IMR-90 (cell line): ENCODE measurements around the gene ESYT3. TPM values are rescaled to one million over a fixed set of nuclear protein-coding genes. Genes with fewer than 3 reads are reported as not detected.

Experiments used
- ATAC-seq: fragments of 200-7000 bp; cut with Tn5 transposase; 2 replicates; pipeline ENCODE4 v1.9.1; 2020; ENCODE audit warnings: low read depth, mild to moderate bottlenecking, moderate library complexity
- BruUV-seq: library from RNA; stranded (reverse); fragments of 400-500 nt; replicated peaks from 2 replicates; lab custom pipeline; 2021; lab: Mats Ljungman, UMichigan
- CTCF ChIA-PET: fragments of 300-600 bp; formaldehyde crosslinking; extraction: SDS; loops from one replicate; lab custom pipeline; 2021; ENCODE audit warnings: antibody characterized with exemption; lab: Yijun Ruan, JAX
- POLR2A ChIA-PET: fragments of 300-600 bp; sonication (Branson Sonifier 250); formaldehyde crosslinking; loops from one replicate; lab custom pipeline; 2022; ENCODE audit warnings: antibody characterized with exemption; ENCODE audit not compliant: unreplicated experiment; lab: Charles Lee
- DNase-seq: peaks from one replicate; pipeline ENCODE4 v3.0.0; 2013
- H2AFZ ChIP-seq: replicated peaks from 2 replicates; pipeline ENCODE3; 2013; ENCODE audit warnings: low read length, mild to moderate bottlenecking; ENCODE audit not compliant: poor library complexity
- H2AK5ac ChIP-seq: 2 replicates; pipeline ENCODE4 v1.6.1; 2013; ENCODE audit warnings: low read depth, low read length, inconsistent platforms
- H2AK9ac ChIP-seq: replicated peaks from 2 replicates; pipeline ENCODE3; 2013; ENCODE audit warnings: mild to moderate bottlenecking, low read depth, low read length, moderate library complexity; ENCODE audit not compliant: poor library complexity
- H2BK120ac ChIP-seq: 2 replicates; pipeline ENCODE4 v1.6.1; 2013; ENCODE audit warnings: low read depth, low read length, inconsistent platforms
- H2BK15ac ChIP-seq: 3 replicates; pipeline ENCODE4 v1.6.1; 2013; ENCODE audit warnings: low read depth, low read length, inconsistent platforms
- H2BK20ac ChIP-seq: 2 replicates; pipeline ENCODE4 v1.6.1; 2013; ENCODE audit warnings: low read depth, mild to moderate bottlenecking, inconsistent platforms, low read length, moderate library complexity
- H2BK5ac ChIP-seq: 2 replicates; pipeline ENCODE4 v1.6.1; 2013; ENCODE audit warnings: mild to moderate bottlenecking, low read depth, low read length, inconsistent platforms; ENCODE audit not compliant: poor library complexity, severe bottlenecking
- H3K14ac ChIP-seq: replicated peaks from 2 replicates; pipeline ENCODE4 v1.6.1; 2013; ENCODE audit warnings: low read depth, low read length, inconsistent platforms
- H3K18ac ChIP-seq: 2 replicates; pipeline ENCODE4 v1.6.1; 2013; ENCODE audit warnings: low read depth, low read length, control low read depth
- H3K23ac ChIP-seq: 2 replicates; pipeline ENCODE4 v1.6.1; 2013; ENCODE audit warnings: low read depth, low read length, inconsistent platforms
- H3K27ac ChIP-seq: 2 replicates; pipeline ENCODE4 v1.5.1; 2013; ENCODE audit warnings: mild to moderate bottlenecking, control low read depth, low read length; ENCODE audit not compliant: insufficient read depth
- H3K27me3 ChIP-seq: 2 replicates; pipeline ENCODE4 v1.6.1; 2013; ENCODE audit warnings: low read length; ENCODE audit not compliant: control insufficient read depth, insufficient read depth
- H3K36me3 ChIP-seq: 2 replicates; pipeline ENCODE4 v1.6.1; 2013; ENCODE audit warnings: low read length, mixed read lengths; ENCODE audit not compliant: control insufficient read depth, insufficient read depth
- H3K4ac ChIP-seq: 2 replicates; pipeline ENCODE4 v1.6.1; 2013; ENCODE audit warnings: low read depth, low read length, inconsistent platforms
- H3K4me1 ChIP-seq: 2 replicates; pipeline ENCODE4 v1.6.1; 2013; ENCODE audit warnings: low read length, mixed read lengths; ENCODE audit not compliant: control insufficient read depth, insufficient read depth
- H3K4me2 ChIP-seq: 2 replicates; pipeline ENCODE4 v1.6.1; 2013; ENCODE audit warnings: low read depth, mild to moderate bottlenecking, control low read depth, low read length, moderate library complexity
- H3K4me3 ChIP-seq: 2 replicates; pipeline ENCODE4 v1.5.1; 2013; ENCODE audit warnings: low read depth, mild to moderate bottlenecking, control low read depth, low read length, moderate library complexity; ENCODE audit not compliant: insufficient read depth
- H3K56ac ChIP-seq: 2 replicates; pipeline ENCODE4 v1.6.1; 2013; ENCODE audit warnings: low read length, inconsistent platforms; ENCODE audit not compliant: insufficient read depth; ENCODE audit errors: extremely low read depth
- H3K79me1 ChIP-seq, 2 experiments: 2 replicates each; pipeline ENCODE4 v1.6.1; 2013; ENCODE audit warnings: low read length in 2 of 2, inconsistent platforms in 1 of 2, low read depth in 1 of 2
- H3K9ac ChIP-seq: 2 replicates; pipeline ENCODE4 v1.6.1; 2013; ENCODE audit warnings: low read depth, low read length, control low read depth
- H3K9me1 ChIP-seq: 2 replicates; pipeline ENCODE4 v1.6.1; 2013; ENCODE audit warnings: low read length, inconsistent platforms; ENCODE audit not compliant: insufficient read depth
- H3K9me3 ChIP-seq: 2 replicates; pipeline ENCODE4 v1.6.1; 2013; ENCODE audit warnings: low read length; ENCODE audit not compliant: control insufficient read depth, insufficient read depth
- H4K20me1 ChIP-seq: 2 replicates; pipeline ENCODE4 v1.6.1; 2013; ENCODE audit warnings: low read length, inconsistent platforms; ENCODE audit not compliant: insufficient read depth
- H4K5ac ChIP-seq: 2 replicates; pipeline ENCODE4 v1.6.1; 2013; ENCODE audit warnings: mild to moderate bottlenecking, low read depth, low read length, control low read depth
- H4K8ac ChIP-seq, 2 experiments: 2 replicates each; pipeline ENCODE4 v1.6.1; 2013; ENCODE audit warnings: low read depth in 2 of 2, low read length in 2 of 2, control low read depth in 1 of 2, inconsistent platforms in 1 of 2
- H4K91ac ChIP-seq: 2 replicates; pipeline ENCODE4 v1.6.1; 2013; ENCODE audit warnings: low read depth, low read length, inconsistent platforms; ENCODE audit not compliant: insufficient read depth
- BHLHE40 ChIP-seq: fragments of 150-350 bp; IDR thresholded peaks from 2 replicates; pipeline ENCODE4 v1.6.1; 2016; ENCODE audit warnings: mild to moderate bottlenecking, low read depth, low read length
- CEBPB ChIP-seq: IDR thresholded peaks from 2 replicates; pipeline ENCODE4 v1.6.1; 2012; ENCODE audit warnings: low read depth, low read length, improper control_type of control experiment
- CHD1 ChIP-seq: IDR thresholded peaks from 2 replicates; pipeline ENCODE4 v1.6.1; 2012; ENCODE audit warnings: low read depth, low read length, improper control_type of control experiment
- CTCF ChIP-seq: conservative IDR thresholded peaks from 2 replicates; pipeline ENCODE4 v1.5.1; 2012; ENCODE audit warnings: mild to moderate bottlenecking, low read depth, low read length, improper control_type of control experiment
- ELK1 ChIP-seq: fragments of 150-350 bp; IDR thresholded peaks from 2 replicates; pipeline ENCODE4 v1.6.1; 2016; ENCODE audit warnings: low read depth, mild to moderate bottlenecking, low read length, moderate library complexity, borderline replicate concordance
- FOS ChIP-seq: fragments of 150-350 bp; IDR thresholded peaks from 2 replicates; pipeline ENCODE4 v1.6.1; 2016; ENCODE audit warnings: low read depth, low read length
- MAFK ChIP-seq: IDR thresholded peaks from 2 replicates; pipeline ENCODE4 v1.6.1; 2012; ENCODE audit warnings: low read depth, low read length, improper control_type of control experiment
- MAZ ChIP-seq: IDR thresholded peaks from 2 replicates; pipeline ENCODE4 v1.6.1; 2012; ENCODE audit warnings: low read depth, mild to moderate bottlenecking, low read length, improper control_type of control experiment, moderate library complexity, borderline replicate concordance
- MXI1 ChIP-seq: IDR thresholded peaks from 2 replicates; pipeline ENCODE4 v1.6.1; 2012; ENCODE audit warnings: low read depth, mild to moderate bottlenecking, low read length, moderate library complexity, borderline replicate concordance
- NFE2L2 ChIP-seq: fragments of 150-350 bp; IDR thresholded peaks from 2 replicates; pipeline ENCODE4 v1.6.1; 2016; ENCODE audit warnings: low read depth, mild to moderate bottlenecking, low read length
- POLR2A ChIP-seq: IDR thresholded peaks from 2 replicates; pipeline ENCODE4 v1.6.1; 2012; ENCODE audit warnings: mild to moderate bottlenecking, low read depth, low read length
- RAD21 ChIP-seq: IDR thresholded peaks from 2 replicates; pipeline ENCODE4 v1.6.1; 2012; ENCODE audit warnings: low read length, improper control_type of control experiment
- RCOR1 ChIP-seq: IDR thresholded peaks from 2 replicates; pipeline ENCODE4 v1.6.1; 2012; ENCODE audit warnings: mild to moderate bottlenecking, low read length, improper control_type of control experiment; ENCODE audit not compliant: insufficient replicate concordance
- RFX5 ChIP-seq: IDR thresholded peaks from 2 replicates; pipeline ENCODE4 v1.8.0; 2012; ENCODE audit warnings: low read depth, mild to moderate bottlenecking, low read length, moderate library complexity
- SMC3 ChIP-seq: fragments of 150-350 bp; IDR thresholded peaks from 2 replicates; pipeline ENCODE4 v1.6.1; 2016; ENCODE audit warnings: low read depth, mild to moderate bottlenecking, antibody characterized with exemption, low read length, moderate library complexity
- USF2 ChIP-seq: fragments of 150-350 bp; IDR thresholded peaks from 2 replicates; pipeline ENCODE4 v1.6.1; 2017; ENCODE audit warnings: mild to moderate bottlenecking, antibody characterized with exemption, low read length, low read depth
- WGBS, 2 experiments: methylation state at CpG; one replicate each; pipeline versions ENCODE4 v1.1.5 to v1.1.7; 2013; ENCODE audit warnings: missing lambda C conversion rate in 2 of 2; ENCODE audit not compliant: insufficient read length in 1 of 2; ENCODE audit errors: extremely low coverage in 2 of 2; 5-methylcytosine and 5-hydroxymethylcytosine counted together
- dilution Hi-C: fragments of 300-500 bp; cut with HindIII; formaldehyde crosslinking; loops from one replicate; pipeline ENCODE4 v1.14.3; 2018; ENCODE audit warnings: low sequenced_read_pairs; ENCODE audit not compliant: unreplicated experiment
- in situ Hi-C: fragments of 300-500 bp; cut with MboI; formaldehyde crosslinking; loops from 3 replicates; pipeline ENCODE4 v1.14.3; 2019; ENCODE audit warnings: low sequenced_read_pairs, inconsistent platforms, mixed read lengths
- intact Hi-C: fragments of 100-400 bp; cut with micrococcal nuclease; formaldehyde crosslinking; loops from 2 replicates; pipeline ENCODE4 v1.10.0; 2022
- polyA plus RNA-seq, 3 experiments: library from polyadenylated mRNA; depleted of rRNA; stranded (reverse); fragments of >200 nt; gene quantifications; 2 replicates each; pipeline ENCODE4 v1.2.3, GENCODE V29; 2012; ENCODE audit warnings: low replicate concordance in 1 of 3
- total RNA-seq: library from RNA; depleted of rRNA; stranded (reverse); fragments of >200 nt; gene quantifications from 2 replicates; pipeline ENCODE4 v1.2.3, GENCODE V29; 2012

ESYT3 gene
- total and polyA plus RNA-seq, 2 of the 4 experiments (the other 2 are of a cell fraction): under 0.01 to 0.02 TPM

DNA sequence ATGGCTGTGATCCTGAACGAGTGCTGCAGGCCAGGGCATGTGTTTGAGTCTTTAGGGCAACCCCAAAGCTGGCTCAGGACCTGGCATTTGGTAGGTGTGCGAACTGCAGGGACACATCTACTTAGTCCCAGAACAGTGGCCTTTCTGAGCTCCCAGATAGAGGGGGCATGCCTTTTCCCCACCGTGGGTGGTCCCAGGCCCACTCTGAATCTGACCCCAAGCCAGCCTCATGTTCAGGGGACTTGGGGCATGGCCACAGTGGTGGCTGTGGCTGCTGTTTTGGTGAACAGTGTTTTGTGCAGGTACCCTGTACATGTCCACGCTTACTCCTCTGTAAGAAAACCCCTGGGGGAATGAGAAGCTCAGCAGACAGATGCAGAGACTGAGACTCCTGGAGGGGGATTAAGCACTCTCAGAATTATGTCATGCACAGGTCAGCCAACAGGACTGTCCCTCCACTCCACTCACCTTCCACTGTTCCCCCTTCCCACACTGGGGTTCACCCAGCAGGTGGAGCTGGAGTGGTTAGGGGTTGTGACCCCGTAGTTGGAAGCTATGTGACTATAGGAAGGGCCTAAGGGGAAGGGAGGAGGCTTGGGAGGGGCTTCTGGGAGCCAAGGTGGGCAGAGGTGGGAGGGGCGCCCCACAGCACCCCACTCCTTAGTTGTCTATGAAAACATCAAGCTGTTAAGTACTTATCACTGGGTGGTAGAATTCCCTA is 16.4 kb downstream of the ESYT3 start:
- Histone ChIP-seq H3K27me3 (peaks cover 13% of the 10 kb centered on the region; the same call in 1 of the 2 replicates), H4K91ac (no peak overlapping the region), H2AFZ (no peak overlapping the region), H3K9me3 (no peaks in the 10 kb centered on the region), H3K23ac (no peak overlapping the region), H2BK5ac (no peak overlapping the region), H4K8ac (no peak overlapping the region), H3K18ac (no peak overlapping the region), H3K9ac (no peak overlapping the region), H3K36me3 (no peaks in the 10 kb centered on the region), H3K56ac (no peak overlapping the region), H3K9me1 (no peaks in the 10 kb centered on the region), H3K14ac (no peak overlapping the region), H3K4me3 (no peak overlapping the region), H3K27ac (no peak overlapping the region), H2AK5ac (no peak overlapping the region), H2BK120ac (no peak overlapping the region), H4K20me1 (no peaks in the 10 kb centered on the region), H3K79me1 (no peaks in the 10 kb centered on the region), H3K4ac (no peak overlapping the region), H3K4me1 (no peaks in the 10 kb centered on the region), H2BK20ac (no peak overlapping the region), H2BK15ac (no peak overlapping the region), H4K5ac (no peak overlapping the region), H2AK9ac (no peak overlapping the region), H3K4me2 (no peak overlapping the region)
- TF ChIP-seq NFE2L2 (no peak), MAZ (no peak), MXI1 (no peak), RCOR1 (no peak), ELK1 (no peak), BHLHE40 (no peak), CEBPB (no peak), USF2 (no peak), SMC3 (no peak), CTCF (no peak), MAFK (no peak), RFX5 (no peak), RAD21 (no peak), CHD1 (no peak), POLR2A (no peak), FOS (no peak)
- dilution Hi-C loops (no loop called here), in situ Hi-C loops (no loop called here), intact Hi-C loops (no loop called here)
- BruUV-seq: no TSS peak
- ATAC-seq (no peak), DNase-seq (no peak)
- WGBS, 2 experiments: 50% methylated on average over 3 of the region's 6 CpGs; no CpG with 5 or more reads in 1 of the 2 experiments
- CTCF ChIA-PET: interaction anchor here (0.5 to 1.5 kb wide), 2 partner anchors 28 to 251 kb away, joined by 3 read pairs; no protein-coding TSS in a partner anchor
- POLR2A ChIA-PET: no interaction called here
